Endothelial cell (in vitro differentiated cells): ENCODE measurements around the gene PTTG1IP. TPM values are rescaled to one million over a fixed set of nuclear protein-coding genes. Genes with fewer than 3 reads are reported as not detected.
A peak's percentile ranks its signal among the peaks of the same experiment; 100 is the strongest.

Source experiments
- DNase-seq: peaks from one replicate; pipeline ENCODE4 v3.0.0; 2021; ENCODE audit warnings: low spot score
- H3K27ac Mint-ChIP-seq: one replicate; pipeline ENCODE4 v1.8.0; 2021; ENCODE audit warnings: mixed read lengths, inconsistent platforms; ENCODE audit not compliant: unreplicated experiment
- H3K27me3 Mint-ChIP-seq: one replicate; pipeline ENCODE4 v1.8.0; 2021; ENCODE audit warnings: mild to moderate bottlenecking, moderate library complexity, mixed read lengths, inconsistent platforms; ENCODE audit not compliant: unreplicated experiment
- H3K36me3 Mint-ChIP-seq: one replicate; pipeline ENCODE4 v1.8.0; 2021; ENCODE audit warnings: mild to moderate bottlenecking, low read depth, mixed read lengths, inconsistent platforms; ENCODE audit not compliant: unreplicated experiment
- H3K4me1 Mint-ChIP-seq: one replicate; pipeline ENCODE4 v1.8.0; 2021; ENCODE audit warnings: mild to moderate bottlenecking, mixed read lengths, inconsistent platforms; ENCODE audit not compliant: unreplicated experiment
- H3K4me3 Mint-ChIP-seq: one replicate; pipeline ENCODE4 v1.8.0; 2021; ENCODE audit warnings: mild to moderate bottlenecking, mixed read lengths, inconsistent platforms; ENCODE audit not compliant: unreplicated experiment
- H3K9me3 Mint-ChIP-seq: one replicate; pipeline ENCODE4 v1.8.0; 2021; ENCODE audit warnings: mixed read lengths, inconsistent platforms; ENCODE audit not compliant: unreplicated experiment
- total RNA-seq: library from RNA; stranded (reverse); fragmentation: NEBNext Ultra II Directional; extraction: Animal tissue kit (Norgen Biotek cat#: 25700); gene quantifications from one replicate; pipeline ENCODE4 v1.2.1, GENCODE V29; 2021; ENCODE audit not compliant: unreplicated experiment
- TF ChIP-seq, protein P1 (sequence below): fragments of 200-600 bp; sonication (generic); IDR thresholded peaks from one replicate; pipeline ENCODE4 v1.5.0; 2021; ENCODE audit warnings: antibody characterized with exemption; ENCODE audit not compliant: unreplicated experiment

Gene PTTG1IP
- total RNA-seq, 1 donor from 2014 or later = 223 TPM

DNA sequence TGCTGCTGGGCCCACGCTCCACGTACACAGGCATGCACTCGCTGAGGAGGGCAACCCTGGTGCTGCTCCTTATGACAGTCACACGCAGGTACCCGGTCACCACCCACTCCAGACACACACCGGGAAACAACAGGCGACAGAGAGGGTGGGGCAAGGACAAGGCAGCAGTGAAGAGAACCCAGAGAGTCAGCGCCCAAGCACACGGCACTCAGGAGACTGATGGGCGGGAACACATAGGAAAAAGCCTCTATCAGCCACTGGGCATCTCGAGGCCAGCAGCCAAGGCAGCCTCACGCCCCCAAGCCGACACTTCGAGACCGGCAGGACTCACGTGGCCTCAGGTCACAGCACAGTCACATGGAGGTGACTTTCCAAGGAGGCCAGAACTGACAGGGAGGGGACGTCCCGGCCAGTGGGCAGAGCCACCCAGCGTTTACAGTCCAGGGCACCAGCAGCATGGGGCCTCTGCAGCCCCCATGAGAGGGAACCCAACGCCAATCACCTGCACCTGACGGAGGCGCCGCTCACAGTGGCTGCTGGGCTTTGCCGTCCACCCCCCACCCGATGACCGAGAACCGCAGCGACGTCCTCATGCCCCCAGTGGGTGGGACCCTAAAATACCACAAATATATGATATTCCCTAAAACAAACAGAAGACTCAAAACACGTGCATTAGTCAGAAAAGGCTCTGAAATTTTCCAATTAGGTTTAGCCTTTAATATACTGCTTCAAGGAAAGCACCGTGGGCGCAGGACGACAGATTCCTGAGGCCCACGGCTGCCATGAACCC, 19.7 kb downstream of the PTTG1IP start:
- Mint-ChIP-seq H3K4me1 (no peaks in the 10 kb centered on the region), H3K36me3 (peaks cover 49% of the 10 kb centered on the region), H3K9me3 (no peaks in the 10 kb centered on the region), H3K27me3 (peaks cover under 1% of the 10 kb centered on the region), H3K27ac (no peak overlapping the region), H3K4me3 (no peak overlapping the region)
- DNase-seq = no peak
- TF ChIP-seq, protein P1, sequence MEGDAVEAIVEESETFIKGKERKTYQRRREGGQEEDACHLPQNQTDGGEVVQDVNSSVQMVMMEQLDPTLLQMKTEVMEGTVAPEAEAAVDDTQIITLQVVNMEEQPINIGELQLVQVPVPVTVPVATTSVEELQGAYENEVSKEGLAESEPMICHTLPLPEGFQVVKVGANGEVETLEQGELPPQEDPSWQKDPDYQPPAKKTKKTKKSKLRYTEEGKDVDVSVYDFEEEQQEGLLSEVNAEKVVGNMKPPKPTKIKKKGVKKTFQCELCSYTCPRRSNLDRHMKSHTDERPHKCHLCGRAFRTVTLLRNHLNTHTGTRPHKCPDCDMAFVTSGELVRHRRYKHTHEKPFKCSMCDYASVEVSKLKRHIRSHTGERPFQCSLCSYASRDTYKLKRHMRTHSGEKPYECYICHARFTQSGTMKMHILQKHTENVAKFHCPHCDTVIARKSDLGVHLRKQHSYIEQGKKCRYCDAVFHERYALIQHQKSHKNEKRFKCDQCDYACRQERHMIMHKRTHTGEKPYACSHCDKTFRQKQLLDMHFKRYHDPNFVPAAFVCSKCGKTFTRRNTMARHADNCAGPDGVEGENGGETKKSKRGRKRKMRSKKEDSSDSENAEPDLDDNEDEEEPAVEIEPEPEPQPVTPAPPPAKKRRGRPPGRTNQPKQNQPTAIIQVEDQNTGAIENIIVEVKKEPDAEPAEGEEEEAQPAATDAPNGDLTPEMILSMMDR = no peak

DNA sequence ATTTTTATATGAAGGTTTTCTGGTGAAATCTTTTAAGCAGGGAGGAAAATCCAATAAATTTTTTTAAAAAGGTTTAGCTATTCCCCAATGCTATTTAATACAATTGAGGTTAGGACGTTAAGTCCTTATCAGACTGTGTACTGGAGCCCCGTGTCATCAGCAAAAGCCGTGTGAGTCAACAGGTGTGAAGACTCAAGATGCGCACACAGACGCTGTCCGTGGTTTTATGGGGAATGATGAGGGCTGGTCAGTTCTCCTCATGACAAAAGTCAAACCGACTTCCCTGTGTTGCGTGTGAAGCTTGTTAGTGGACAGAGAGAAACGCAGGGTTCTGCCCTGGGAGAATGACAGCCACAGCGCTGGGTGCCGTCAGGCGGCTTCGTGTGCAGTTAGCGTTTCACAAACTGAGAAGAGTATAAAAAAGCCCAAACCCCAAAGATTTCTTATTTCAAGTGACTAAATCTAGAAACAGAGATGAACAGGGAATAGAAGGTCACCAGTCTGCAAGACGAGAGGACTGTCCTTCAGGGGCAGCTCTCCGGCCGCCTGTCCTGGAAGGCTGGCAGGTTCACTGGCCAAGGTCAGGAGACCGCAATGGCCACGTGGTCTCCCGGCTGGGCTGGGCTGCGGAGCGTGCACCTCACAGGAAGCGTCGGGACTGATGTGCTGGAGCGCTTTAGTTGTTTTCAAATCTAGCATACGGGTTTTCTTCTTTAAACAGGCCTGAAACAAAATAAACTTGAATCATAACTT, 22.4 kb downstream of the PTTG1IP start:
- H3K27me3 Mint-ChIP-seq = peaks cover 6% of the 10 kb centered on the region
- DNase-seq = no peak
- H3K27ac Mint-ChIP-seq = no peak overlapping the region
- peaks cover 47% of the 10 kb centered on the region for H3K36me3 Mint-ChIP-seq
- H3K9me3 Mint-ChIP-seq = no peaks in the 10 kb centered on the region
- H3K4me3 Mint-ChIP-seq = peak overlapping the region; percentile 21
- TF ChIP-seq, protein P1 = no peak
- peaks cover 6% of the 10 kb centered on the region for H3K4me1 Mint-ChIP-seq

DNA sequence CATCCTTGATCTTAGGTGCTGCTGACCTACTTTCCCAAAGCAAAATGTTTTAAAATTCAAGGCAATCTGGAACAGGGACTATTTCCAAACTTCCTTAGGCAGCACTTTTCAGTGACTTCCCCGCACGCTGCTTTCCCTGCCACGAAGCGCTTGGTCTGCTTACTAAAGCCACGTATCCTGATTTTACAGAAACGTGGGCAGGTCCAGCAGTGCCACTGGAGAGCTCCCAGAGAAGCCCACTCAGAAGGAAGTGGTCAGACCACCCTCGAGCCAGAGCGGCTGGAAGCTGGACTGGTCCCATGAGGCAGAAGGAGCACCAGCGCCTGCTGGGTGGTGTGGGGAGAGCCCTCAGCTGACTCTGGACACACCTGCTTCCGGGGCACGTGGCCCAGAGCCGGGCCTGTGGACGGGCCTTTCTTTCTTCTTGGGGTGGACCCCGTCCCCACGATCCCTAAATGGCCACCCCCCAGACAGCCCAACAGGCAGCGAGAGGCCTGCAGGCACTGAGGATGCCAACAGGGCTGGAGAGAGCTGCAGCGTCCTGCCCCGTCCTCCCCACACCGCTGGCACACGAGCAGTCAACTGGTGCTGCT, 23.2 kb downstream of the PTTG1IP start:
- Mint-ChIP-seq H3K27ac (no peak overlapping the region), H3K4me3 (no peak overlapping the region), H3K27me3 (peaks cover 6% of the 10 kb centered on the region), H3K9me3 (no peaks in the 10 kb centered on the region), H3K4me1 (peaks cover 7% of the 10 kb centered on the region), H3K36me3 (peaks cover 40% of the 10 kb centered on the region)
- DNase-seq = no peak
- TF ChIP-seq, protein P1 = no peak

DNA sequence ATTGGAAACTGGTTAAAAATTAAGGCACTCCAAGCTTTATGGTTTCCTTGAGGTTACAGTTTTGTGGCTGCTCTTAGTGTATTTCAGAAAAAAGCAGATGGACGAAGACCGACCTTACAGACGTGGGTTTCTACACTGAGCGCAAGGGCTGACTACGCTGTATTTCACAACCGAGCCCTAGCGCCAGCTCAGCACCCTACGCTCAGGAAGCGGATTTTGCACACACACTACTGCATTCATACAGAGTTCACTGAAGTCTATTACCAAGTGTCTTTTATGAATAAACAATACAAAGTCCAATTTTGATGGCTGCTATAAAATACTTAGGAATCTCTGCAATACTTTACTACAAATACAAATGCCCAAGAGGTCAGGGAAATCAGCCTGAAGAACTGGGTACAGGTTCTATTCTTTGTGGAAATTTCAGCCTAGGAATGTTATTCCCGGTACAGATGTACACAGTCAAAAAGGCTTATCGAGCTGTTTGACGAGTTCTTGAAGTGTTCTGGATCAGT, 23.8 kb downstream of the PTTG1IP start:
- H3K9me3 Mint-ChIP-seq = no peaks in the 10 kb centered on the region
- no peak for DNase-seq
- TF ChIP-seq, protein P1 = no peak
- peaks cover 34% of the 10 kb centered on the region for H3K36me3 Mint-ChIP-seq
- no peak overlapping the region for H3K27ac Mint-ChIP-seq
- no peak overlapping the region for H3K4me3 Mint-ChIP-seq
- H3K27me3 Mint-ChIP-seq = peaks cover 7% of the 10 kb centered on the region
- H3K4me1 Mint-ChIP-seq = peaks cover 7% of the 10 kb centered on the region
